Liver (tissue), 9 donors: ENCODE data around the gene CLCN1. TPM values are rescaled to one million over a fixed set of nuclear protein-coding genes. Genes with fewer than 3 reads are reported as not detected.

Source experiments
- DNase-seq: peaks from one replicate; pipeline ENCODE4 v3.0.0-alpha.2; 2017; ENCODE audit warnings: low spot score
- H3K27ac ChIP-seq, 2 donors: one replicate each; pipeline ENCODE4 v1.7.0; 2013; ENCODE audit warnings: inconsistent platforms in 2 of 2, low read length in 2 of 2, control low read depth in 1 of 2, low read depth in 1 of 2, mild to moderate bottlenecking in 1 of 2
- H3K27me3 ChIP-seq, 4 donors: one replicate each; pipeline versions ENCODE4 v1.6.1 to v1.7.0; 2013; ENCODE audit warnings: low read length in 3 of 4, inconsistent platforms in 1 of 4, mild to moderate bottlenecking in 1 of 4, moderate library complexity in 1 of 4; ENCODE audit not compliant: control insufficient read depth in 4 of 4, insufficient read depth in 4 of 4
- H3K36me3 ChIP-seq, 4 donors: one replicate each; pipeline versions ENCODE4 v1.6.1 to v1.7.0; 2013; ENCODE audit warnings: low read length in 3 of 4, mild to moderate bottlenecking in 3 of 4, low read depth in 1 of 4, moderate library complexity in 1 of 4; ENCODE audit not compliant: control insufficient read depth in 4 of 4, insufficient read depth in 3 of 4
- H3K4me1 ChIP-seq, 4 donors: one replicate each; pipeline versions ENCODE4 v1.6.1 to v1.7.0; 2013; ENCODE audit warnings: low read length in 3 of 4, mild to moderate bottlenecking in 3 of 4, moderate library complexity in 1 of 4; ENCODE audit not compliant: control insufficient read depth in 4 of 4, insufficient read depth in 4 of 4
- H3K4me3 ChIP-seq, 3 donors: one replicate each; pipeline versions ENCODE4 v1.6.1 to v1.7.0; 2013; ENCODE audit warnings: low read length in 3 of 3, control low read depth in 1 of 3, low read depth in 1 of 3, mild to moderate bottlenecking in 1 of 3
- H3K9ac ChIP-seq, 2 donors: one replicate each; pipeline ENCODE4 v1.7.0; 2013; ENCODE audit warnings: low read length in 2 of 2, mild to moderate bottlenecking in 2 of 2, moderate library complexity in 2 of 2, control low read depth in 1 of 2, low read depth in 1 of 2
- H3K9me3 ChIP-seq, 4 donors: one replicate each; pipeline versions ENCODE4 v1.6.1 to v1.7.0; 2013; ENCODE audit warnings: low read length in 3 of 4; ENCODE audit not compliant: control insufficient read depth in 4 of 4
- EGR1 ChIP-seq, 2 donors: IDR thresholded peaks; 2 replicates each; pipeline ENCODE4 v1.6.1; 2016 to 2018; ENCODE audit warnings: antibody characterized with exemption in 2 of 2, low read depth in 2 of 2
- FOXA1 ChIP-seq: IDR thresholded peaks from 2 replicates; pipeline ENCODE4 v1.6.1; 2016; ENCODE audit warnings: antibody characterized with exemption
- FOXA2 ChIP-seq: IDR thresholded peaks from 2 replicates; pipeline ENCODE4 v1.6.1; 2016; ENCODE audit warnings: antibody characterized with exemption
- GABPA ChIP-seq, 2 donors: IDR thresholded peaks in 1 of 2; conservative IDR thresholded peaks in 1 of 2; 2 replicates each; pipeline ENCODE4 v1.6.1; 2016; ENCODE audit warnings: antibody characterized with exemption in 2 of 2, mild to moderate bottlenecking in 1 of 2, moderate library complexity in 1 of 2
- HNF4G ChIP-seq: IDR thresholded peaks from 2 replicates; pipeline ENCODE4 v1.6.1; 2016; ENCODE audit warnings: antibody characterized with exemption
- JUND ChIP-seq, 2 donors: IDR thresholded peaks; 2 replicates each; pipeline ENCODE4 v1.6.1; 2016; ENCODE audit warnings: antibody characterized with exemption in 2 of 2
- NR2F2 ChIP-seq: IDR thresholded peaks from 2 replicates; pipeline ENCODE4 v1.6.1; 2016; ENCODE audit warnings: antibody characterized with exemption
- RAD21 ChIP-seq, 2 donors: IDR thresholded peaks; 2 replicates each; pipeline ENCODE4 v1.6.1; 2016; ENCODE audit warnings: antibody characterized with exemption in 2 of 2, mild to moderate bottlenecking in 2 of 2
- RXRA ChIP-seq, 2 donors: IDR thresholded peaks; 2 replicates each; pipeline ENCODE4 v1.6.1; 2017 to 2018; ENCODE audit warnings: antibody characterized with exemption in 2 of 2, mild to moderate bottlenecking in 1 of 2
- SP1 ChIP-seq: IDR thresholded peaks from 2 replicates; pipeline ENCODE4 v1.6.1; 2018; ENCODE audit warnings: antibody characterized with exemption, mild to moderate bottlenecking
- YY1 ChIP-seq: IDR thresholded peaks from 2 replicates; pipeline ENCODE4 v1.6.1; 2016; ENCODE audit warnings: antibody characterized with exemption, mild to moderate bottlenecking
- WGBS: extraction: QIAGEN DNeasy Blood & Tissue Kit; methylation state at CpG from one replicate; pipeline ENCODE4 v1.1.7; 2013; 5-methylcytosine and 5-hydroxymethylcytosine counted together
- polyA plus RNA-seq, 2 donors: library from polyadenylated mRNA; stranded (reverse) in 1 of 2; unstranded in 1 of 2; fragments of 200-250 nt in 1 of 2; fragments of >200 nt in 1 of 2; fragmentation: Nextera tagmentation in 1 of 2; extraction: Ambion mirVana in 1 of 2; gene quantifications; one replicate each; pipeline versions ENCODE4 v1.2.1 to v1.2.3, GENCODE V29; 2013 to 2015
- total RNA-seq, 2 donors: library from RNA; depleted of rRNA; stranded (reverse); fragments of >200 nt; gene quantifications; one replicate each; pipeline ENCODE4 v1.2.3, GENCODE V29; 2014
- TF ChIP-seq, protein P1 (sequence below): IDR thresholded peaks from 2 replicates; pipeline ENCODE4 v1.6.1; 2016; ENCODE audit warnings: antibody characterized with exemption
- TF ChIP-seq, protein P2 (sequence below): fragments of 150-350 bp; IDR thresholded peaks from 2 replicates; pipeline ENCODE4 v1.5.1; 2017; ENCODE audit warnings: improper control_type of control experiment, low read depth, low read length; ENCODE audit not compliant: missing input control
- TF ChIP-seq, protein P3 (sequence below): IDR thresholded peaks from 2 replicates; pipeline ENCODE4 v1.6.1; 2016; ENCODE audit warnings: antibody characterized with exemption
- TF ChIP-seq, protein P4 (sequence below): IDR thresholded peaks from 2 replicates; pipeline ENCODE4 v1.6.1; 2016; ENCODE audit warnings: antibody characterized with exemption
- TF ChIP-seq, protein P5 (sequence below): IDR thresholded peaks from 2 replicates; pipeline ENCODE4 v1.6.1; 2016; ENCODE audit warnings: antibody characterized with exemption, mild to moderate bottlenecking
- donor health status: healthy.
- donor health status: healthy.
- donor health status: healthy.
- donor health status: healthy.
- donor health status: healthy.

Gene CLCN1
- total and polyA plus RNA-seq, 4 donors, result 0.01 to 0.08 TPM; not detected in 2

DNA sequence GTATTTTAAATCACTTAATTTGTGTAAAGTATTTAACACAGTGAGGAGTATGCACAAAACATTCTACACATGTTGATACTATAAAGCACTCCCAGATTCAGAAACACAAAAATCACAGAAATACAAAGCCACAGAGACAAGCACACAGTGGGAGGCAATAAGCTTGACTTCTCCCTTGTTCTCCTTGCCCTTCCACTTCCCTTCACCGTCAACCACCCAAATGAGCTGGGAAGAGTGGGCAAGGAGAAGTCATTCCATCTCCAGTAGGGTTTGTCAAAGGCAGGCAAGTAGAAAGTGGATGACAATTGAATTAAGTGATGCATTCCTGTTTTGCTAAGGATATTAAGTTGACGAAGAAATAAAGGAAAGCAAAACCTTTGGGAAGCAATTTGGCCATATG lies 35.3 kb upstream of the CLCN1 start:
- WGBS, result 86% methylated on average over 2 of the region's 2 CpGs
- H3K27ac ChIP-seq, result no peak overlapping the region

DNA sequence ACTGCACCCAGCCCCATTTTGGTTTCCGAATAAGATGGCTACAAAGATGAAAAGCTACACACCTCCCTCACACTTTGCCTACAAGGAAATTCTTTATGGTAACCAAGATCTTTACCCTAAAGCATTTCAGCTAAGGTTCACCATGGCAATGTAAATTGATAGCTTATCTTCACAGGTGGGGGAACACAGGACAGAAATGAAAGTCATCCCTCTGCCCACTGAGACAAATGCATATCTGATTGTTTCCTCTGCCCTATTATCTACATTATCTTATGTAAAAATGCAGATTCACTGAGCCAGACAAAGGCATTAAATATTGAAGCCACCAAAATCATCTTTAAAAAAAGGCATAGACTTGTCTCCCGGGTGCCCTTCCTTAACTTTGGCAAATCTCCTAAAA lies 34.4 kb upstream of the CLCN1 start:
- Histone ChIP-seq H3K9me3 (no peaks in the 10 kb centered on the region), H3K4me1 (peaks cover 0 to 24% (median 14%) of the 10 kb centered on the region in 4 donors), H3K27ac (no peak overlapping the region), H3K27me3 (no peaks in the 10 kb centered on the region), H3K36me3 (no peaks in the 10 kb centered on the region), H3K4me3 (no peak overlapping the region), H3K9ac (no peak overlapping the region)
- no peak for DNase-seq
- WGBS, result 93% methylated on average over 2 of the region's 2 CpGs
- TF ChIP-seq, protein P1, sequence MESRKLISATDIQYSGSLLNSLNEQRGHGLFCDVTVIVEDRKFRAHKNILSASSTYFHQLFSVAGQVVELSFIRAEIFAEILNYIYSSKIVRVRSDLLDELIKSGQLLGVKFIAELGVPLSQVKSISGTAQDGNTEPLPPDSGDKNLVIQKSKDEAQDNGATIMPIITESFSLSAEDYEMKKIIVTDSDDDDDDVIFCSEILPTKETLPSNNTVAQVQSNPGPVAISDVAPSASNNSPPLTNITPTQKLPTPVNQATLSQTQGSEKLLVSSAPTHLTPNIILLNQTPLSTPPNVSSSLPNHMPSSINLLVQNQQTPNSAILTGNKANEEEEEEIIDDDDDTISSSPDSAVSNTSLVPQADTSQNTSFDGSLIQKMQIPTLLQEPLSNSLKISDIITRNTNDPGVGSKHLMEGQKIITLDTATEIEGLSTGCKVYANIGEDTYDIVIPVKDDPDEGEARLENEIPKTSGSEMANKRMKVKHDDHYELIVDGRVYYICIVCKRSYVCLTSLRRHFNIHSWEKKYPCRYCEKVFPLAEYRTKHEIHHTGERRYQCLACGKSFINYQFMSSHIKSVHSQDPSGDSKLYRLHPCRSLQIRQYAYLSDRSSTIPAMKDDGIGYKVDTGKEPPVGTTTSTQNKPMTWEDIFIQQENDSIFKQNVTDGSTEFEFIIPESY, result no peak
- TF ChIP-seq FOXA2, result no peak
- no peak for TF ChIP-seq RXRA (IDR thresholded peaks at IDR 0.05)
- TF ChIP-seq NR2F2, result no peak
- TF ChIP-seq EGR1 (IDR thresholded peaks at IDR 0.05; ENCODE audit: low read depth in 2 of 2), result no peak
- no peak for TF ChIP-seq SP1
- TF ChIP-seq, protein P2, sequence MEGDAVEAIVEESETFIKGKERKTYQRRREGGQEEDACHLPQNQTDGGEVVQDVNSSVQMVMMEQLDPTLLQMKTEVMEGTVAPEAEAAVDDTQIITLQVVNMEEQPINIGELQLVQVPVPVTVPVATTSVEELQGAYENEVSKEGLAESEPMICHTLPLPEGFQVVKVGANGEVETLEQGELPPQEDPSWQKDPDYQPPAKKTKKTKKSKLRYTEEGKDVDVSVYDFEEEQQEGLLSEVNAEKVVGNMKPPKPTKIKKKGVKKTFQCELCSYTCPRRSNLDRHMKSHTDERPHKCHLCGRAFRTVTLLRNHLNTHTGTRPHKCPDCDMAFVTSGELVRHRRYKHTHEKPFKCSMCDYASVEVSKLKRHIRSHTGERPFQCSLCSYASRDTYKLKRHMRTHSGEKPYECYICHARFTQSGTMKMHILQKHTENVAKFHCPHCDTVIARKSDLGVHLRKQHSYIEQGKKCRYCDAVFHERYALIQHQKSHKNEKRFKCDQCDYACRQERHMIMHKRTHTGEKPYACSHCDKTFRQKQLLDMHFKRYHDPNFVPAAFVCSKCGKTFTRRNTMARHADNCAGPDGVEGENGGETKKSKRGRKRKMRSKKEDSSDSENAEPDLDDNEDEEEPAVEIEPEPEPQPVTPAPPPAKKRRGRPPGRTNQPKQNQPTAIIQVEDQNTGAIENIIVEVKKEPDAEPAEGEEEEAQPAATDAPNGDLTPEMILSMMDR, result no peak
- TF ChIP-seq HNF4G, result no peak
- TF ChIP-seq, protein P3, sequence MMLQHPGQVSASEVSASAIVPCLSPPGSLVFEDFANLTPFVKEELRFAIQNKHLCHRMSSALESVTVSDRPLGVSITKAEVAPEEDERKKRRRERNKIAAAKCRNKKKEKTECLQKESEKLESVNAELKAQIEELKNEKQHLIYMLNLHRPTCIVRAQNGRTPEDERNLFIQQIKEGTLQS, result no peak

More for the DNA sequence above, 35.3 kb upstream of the CLCN1 start:
- H3K9ac ChIP-seq, result no peak overlapping the region
- H3K27me3 ChIP-seq, result no peaks in the 10 kb centered on the region
- TF ChIP-seq, protein P1, result no peak
- TF ChIP-seq SP1 (no peak), JUND (IDR thresholded peaks at IDR 0.05) (no peak), FOXA1 (no peak), NR2F2 (no peak), YY1 (no peak), FOXA2 (no peak), RAD21 (IDR thresholded peaks at IDR 0.05) (no peak), EGR1 (IDR thresholded peaks at IDR 0.05; ENCODE audit: low read depth in 2 of 2) (no peak), GABPA (IDR thresholded peaks at IDR 0.05 in 1 of 2, conservative IDR thresholded peaks at IDR 0.05 in 1 of 2) (no peak)
- TF ChIP-seq, protein P2, result no peak
- TF ChIP-seq, protein P4, sequence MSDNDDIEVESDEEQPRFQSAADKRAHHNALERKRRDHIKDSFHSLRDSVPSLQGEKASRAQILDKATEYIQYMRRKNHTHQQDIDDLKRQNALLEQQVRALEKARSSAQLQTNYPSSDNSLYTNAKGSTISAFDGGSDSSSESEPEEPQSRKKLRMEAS, result no peak
- TF ChIP-seq, protein P5, sequence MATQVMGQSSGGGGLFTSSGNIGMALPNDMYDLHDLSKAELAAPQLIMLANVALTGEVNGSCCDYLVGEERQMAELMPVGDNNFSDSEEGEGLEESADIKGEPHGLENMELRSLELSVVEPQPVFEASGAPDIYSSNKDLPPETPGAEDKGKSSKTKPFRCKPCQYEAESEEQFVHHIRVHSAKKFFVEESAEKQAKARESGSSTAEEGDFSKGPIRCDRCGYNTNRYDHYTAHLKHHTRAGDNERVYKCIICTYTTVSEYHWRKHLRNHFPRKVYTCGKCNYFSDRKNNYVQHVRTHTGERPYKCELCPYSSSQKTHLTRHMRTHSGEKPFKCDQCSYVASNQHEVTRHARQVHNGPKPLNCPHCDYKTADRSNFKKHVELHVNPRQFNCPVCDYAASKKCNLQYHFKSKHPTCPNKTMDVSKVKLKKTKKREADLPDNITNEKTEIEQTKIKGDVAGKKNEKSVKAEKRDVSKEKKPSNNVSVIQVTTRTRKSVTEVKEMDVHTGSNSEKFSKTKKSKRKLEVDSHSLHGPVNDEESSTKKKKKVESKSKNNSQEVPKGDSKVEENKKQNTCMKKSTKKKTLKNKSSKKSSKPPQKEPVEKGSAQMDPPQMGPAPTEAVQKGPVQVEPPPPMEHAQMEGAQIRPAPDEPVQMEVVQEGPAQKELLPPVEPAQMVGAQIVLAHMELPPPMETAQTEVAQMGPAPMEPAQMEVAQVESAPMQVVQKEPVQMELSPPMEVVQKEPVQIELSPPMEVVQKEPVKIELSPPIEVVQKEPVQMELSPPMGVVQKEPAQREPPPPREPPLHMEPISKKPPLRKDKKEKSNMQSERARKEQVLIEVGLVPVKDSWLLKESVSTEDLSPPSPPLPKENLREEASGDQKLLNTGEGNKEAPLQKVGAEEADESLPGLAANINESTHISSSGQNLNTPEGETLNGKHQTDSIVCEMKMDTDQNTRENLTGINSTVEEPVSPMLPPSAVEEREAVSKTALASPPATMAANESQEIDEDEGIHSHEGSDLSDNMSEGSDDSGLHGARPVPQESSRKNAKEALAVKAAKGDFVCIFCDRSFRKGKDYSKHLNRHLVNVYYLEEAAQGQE, result no peak
- TF ChIP-seq, protein P3, result no peak
- H3K36me3 ChIP-seq, result no peaks in the 10 kb centered on the region
- H3K4me3 ChIP-seq, result no peak overlapping the region
- H3K4me1 ChIP-seq, result peaks cover 0 to 17% (median 8%) of the 10 kb centered on the region in 4 donors
- H3K9me3 ChIP-seq, result no peaks in the 10 kb centered on the region
- DNase-seq, result no peak
